Keratinocyte (primary cell): ENCODE data around the gene ADH7. TPM values are rescaled to one million over a fixed set of nuclear protein-coding genes. Genes with fewer than 3 reads are reported as not detected.

Source experiments
- DNase-seq: peaks from one replicate; pipeline ENCODE4 v3.0.0-alpha.2; 2011; ENCODE audit warnings: low read depth, missing footprints, low spot score
- FAIRE-seq: peaks from 2 replicates; lab custom pipeline; 2011; peaks lifted over from hg19 to GRCh38; lab: Jason Lieb, UNC
- H2AFZ ChIP-seq: 2 replicates; pipeline ENCODE4 v1.6.0; 2012; ENCODE audit warnings: low read length, control low read depth, inconsistent platforms; ENCODE audit not compliant: control insufficient read depth
- H3K27ac ChIP-seq: 2 replicates; pipeline ENCODE4 v1.5.1; 2011; ENCODE audit warnings: low read length; ENCODE audit not compliant: control insufficient read depth, insufficient read depth
- H3K27me3 ChIP-seq: 3 replicates; pipeline ENCODE4 v1.6.0; 2011; ENCODE audit warnings: low read length; ENCODE audit not compliant: control insufficient read depth, insufficient read depth; ENCODE audit errors: extremely low read depth
- H3K36me3 ChIP-seq, 2 experiments: 2 replicates in 1 of 2; 3 replicates in 1 of 2; pipeline ENCODE4 v1.5.1; 2011; ENCODE audit warnings: low read length in 2 of 2, mild to moderate bottlenecking in 1 of 2; ENCODE audit not compliant: control insufficient read depth in 2 of 2, insufficient read depth in 2 of 2; ENCODE audit errors: extremely low read depth in 1 of 2
- H3K4me1 ChIP-seq: 3 replicates; pipeline ENCODE4 v1.5.1; 2011; ENCODE audit warnings: low read length; ENCODE audit not compliant: control insufficient read depth, insufficient read depth; ENCODE audit errors: extremely low read depth
- H3K4me2 ChIP-seq: 3 replicates; pipeline ENCODE4 v1.6.0; 2011; ENCODE audit warnings: low read depth, low read length; ENCODE audit not compliant: control insufficient read depth, insufficient read depth; ENCODE audit errors: extremely low read depth
- H3K4me3 ChIP-seq, 3 experiments: fragments of 200-600 bp in 1 of 3; sonication (generic) in 1 of 3; 2 replicates in 2 of 3; 3 replicates in 1 of 3; pipeline ENCODE4 v1.5.1; 2011 to 2016; ENCODE audit warnings: low read length in 3 of 3, mild to moderate bottlenecking in 3 of 3, control low read depth in 2 of 3, inconsistent platforms in 1 of 3, low read depth in 1 of 3, mixed read lengths in 1 of 3, mixed run types in 1 of 3, moderate library complexity in 1 of 3; ENCODE audit not compliant: control insufficient read depth in 2 of 3, insufficient read depth in 2 of 3; ENCODE audit errors: extremely low read depth in 1 of 3
- H3K79me2 ChIP-seq: 2 replicates; pipeline ENCODE4 v1.6.0; 2012; ENCODE audit warnings: low read length; ENCODE audit not compliant: control insufficient read depth, insufficient read depth
- H3K9ac ChIP-seq: 3 replicates; pipeline ENCODE4 v1.6.0; 2011; ENCODE audit warnings: low read length; ENCODE audit not compliant: control insufficient read depth, insufficient read depth; ENCODE audit errors: extremely low read depth
- H3K9me1 ChIP-seq: 3 replicates; pipeline ENCODE4 v1.6.0; 2011; ENCODE audit warnings: low read length; ENCODE audit not compliant: control insufficient read depth, insufficient read depth; ENCODE audit errors: extremely low read depth
- H3K9me3 ChIP-seq: 2 replicates; pipeline ENCODE4 v1.5.1; 2012; ENCODE audit warnings: low read depth, low read length; ENCODE audit not compliant: control insufficient read depth
- H4K20me1 ChIP-seq: 3 replicates; pipeline ENCODE4 v1.6.0; 2011; ENCODE audit warnings: low read length; ENCODE audit not compliant: control insufficient read depth, insufficient read depth; ENCODE audit errors: extremely low read depth
- CTCF ChIP-seq, 3 experiments: IDR thresholded peaks in 1 of 3; conservative IDR thresholded peaks in 1 of 3; optimal IDR thresholded peaks in 1 of 3; 2 replicates in 2 of 3; 3 replicates in 1 of 3; pipeline versions ENCODE3 to v1.5.1; 2011; ENCODE audit warnings: low read length in 3 of 3, mild to moderate bottlenecking in 3 of 3, moderate library complexity in 2 of 3, control low read depth in 1 of 3, inconsistent platforms in 1 of 3; ENCODE audit not compliant: insufficient read depth in 2 of 3; ENCODE audit errors: extremely low read depth in 1 of 3
- EZH2 ChIP-seq: IDR thresholded peaks from one replicate; pipeline ENCODE4 v1.6.1; 2012; ENCODE audit warnings: inconsistent platforms, mild to moderate bottlenecking, low read length, moderate library complexity
- dilution Hi-C: fragments of 300-500 bp; cut with MboI; formaldehyde crosslinking; loops from one replicate; pipeline ENCODE4 v1.7.0; 2020; ENCODE audit warnings: low sequenced_read_pairs; ENCODE audit not compliant: extremely low pct_ligation_motif_present
- polyA plus RNA-seq, 5 experiments: library from polyadenylated mRNA; depleted of rRNA in 3 of 5; stranded (reverse) in 3 of 5; stranded (forward) in 1 of 5; unstranded in 1 of 5; fragments of >200 nt; gene quantifications; 1 replicate in 1 of 5; 2 replicates in 3 of 5; 3 replicates in 1 of 5; pipeline versions ENCODE4 v1.2.1 to v1.2.3, GENCODE V29; 2011 to 2012; ENCODE audit warnings: missing spikeins in 2 of 5, low read depth in 1 of 5, low replicate concordance in 1 of 5

Gene ADH7
- polyA plus RNA-seq, 1 donor (not counting 4 experiments of a cell fraction or from before 2014, with no cell fraction given) = 0.56 TPM

GRCh38 chr4:99413140-99413539 is 22.0 kb downstream of the ADH7 start:
- TF ChIP-seq CTCF (optimal IDR thresholded peaks at IDR 0.05 in 1 of 3, IDR thresholded peaks at IDR 0.05 in 1 of 3, conservative IDR thresholded peaks at IDR 0.05 in 1 of 3; ENCODE audit: extremely low read depth in 1 of 3, insufficient read depth in 2 of 3, low read length in 3 of 3) (no peak), EZH2 (no peak)
- Histone ChIP-seq H3K4me3 (no peak overlapping the region), H3K4me1 (no peaks in the 10 kb centered on the region), H3K9ac (no peak overlapping the region), H3K9me1 (no peaks in the 10 kb centered on the region), H3K27ac (no peak overlapping the region), H2AFZ (peak overlapping the region; percentile 10), H3K27me3 (no peaks in the 10 kb centered on the region), H3K9me3 (no peaks in the 10 kb centered on the region), H4K20me1 (no peaks in the 10 kb centered on the region), H3K36me3 (no peaks in the 10 kb centered on the region), H3K79me2 (no peaks in the 10 kb centered on the region), H3K4me2 (no peak overlapping the region)
- DNase-seq (no peak), FAIRE-seq (peak; percentile 55)
- dilution Hi-C loops = no loop called here

GRCh38 chr4:99411041-99411440 is 24.1 kb downstream of the ADH7 start:
- Histone ChIP-seq H2AFZ (no peak overlapping the region), H3K4me2 (no peak overlapping the region), H3K9me3 (no peaks in the 10 kb centered on the region), H3K4me3 (no peak overlapping the region), H3K27me3 (no peaks in the 10 kb centered on the region), H3K79me2 (no peaks in the 10 kb centered on the region), H3K9ac (no peak overlapping the region), H3K36me3 (no peaks in the 10 kb centered on the region), H3K27ac (no peak overlapping the region), H4K20me1 (no peaks in the 10 kb centered on the region), H3K4me1 (no peaks in the 10 kb centered on the region), H3K9me1 (no peaks in the 10 kb centered on the region)
- dilution Hi-C loops = no loop called here
- no peak for DNase-seq
- TF ChIP-seq CTCF (optimal IDR thresholded peaks at IDR 0.05 in 1 of 3, IDR thresholded peaks at IDR 0.05 in 1 of 3, conservative IDR thresholded peaks at IDR 0.05 in 1 of 3; ENCODE audit: extremely low read depth in 1 of 3, insufficient read depth in 2 of 3, low read length in 3 of 3) = no peak
- no peak for TF ChIP-seq EZH2
- FAIRE-seq = peak; percentile 29
